NCI-H1048 (cell line): ENCODE measurements around the gene CAPG.

Source experiments
- DNase-seq: peaks from one replicate; lab custom pipeline; 2025; lab: John Stamatoyannopoulos, UW

The CAPG gene

GRCh38 chr2:85356186-85356585, 54.0 kb downstream of the CAPG start:
- no peak for DNase-seq

- no peak for DNase-seq
Observed at GRCh38 chr2:85355521-85355920, 54.6 kb downstream of the CAPG start.

- no peak for DNase-seq
Observed at GRCh38 chr2:85355073-85355410, 55.1 kb downstream of the CAPG start.

GRCh38 chr2:85354286-85355072, 55.7 kb downstream of the CAPG start, which contains the start of the genes ELMOD3 and RETSAT:
Gene ELMOD3 (plus strand): TSS chr2:85354769. CDS start chr2:85357199, 2,430 bp downstream.
Gene RETSAT (minus strand): TSS chr2:85354528. CDS start chr2:85354507, 21 bp downstream.
- DNase-seq, result peak; percentile 95

- DNase-seq, result no peak
Observed at GRCh38 chr2:85353876-85354285, 56.3 kb downstream of the CAPG start.

- no peak for DNase-seq
Observed at GRCh38 chr2:85347599-85347998, 62.6 kb downstream of the CAPG start.
